Measurements from ENCODE around the gene TNFAIP8. TPM values are rescaled to one million over a fixed set of nuclear protein-coding genes. Genes with fewer than 3 reads are reported as not detected.

TNFAIP8 gene
- total RNA-seq, 1 donor from 2014 or later, result 25.9 TPM

DNA sequence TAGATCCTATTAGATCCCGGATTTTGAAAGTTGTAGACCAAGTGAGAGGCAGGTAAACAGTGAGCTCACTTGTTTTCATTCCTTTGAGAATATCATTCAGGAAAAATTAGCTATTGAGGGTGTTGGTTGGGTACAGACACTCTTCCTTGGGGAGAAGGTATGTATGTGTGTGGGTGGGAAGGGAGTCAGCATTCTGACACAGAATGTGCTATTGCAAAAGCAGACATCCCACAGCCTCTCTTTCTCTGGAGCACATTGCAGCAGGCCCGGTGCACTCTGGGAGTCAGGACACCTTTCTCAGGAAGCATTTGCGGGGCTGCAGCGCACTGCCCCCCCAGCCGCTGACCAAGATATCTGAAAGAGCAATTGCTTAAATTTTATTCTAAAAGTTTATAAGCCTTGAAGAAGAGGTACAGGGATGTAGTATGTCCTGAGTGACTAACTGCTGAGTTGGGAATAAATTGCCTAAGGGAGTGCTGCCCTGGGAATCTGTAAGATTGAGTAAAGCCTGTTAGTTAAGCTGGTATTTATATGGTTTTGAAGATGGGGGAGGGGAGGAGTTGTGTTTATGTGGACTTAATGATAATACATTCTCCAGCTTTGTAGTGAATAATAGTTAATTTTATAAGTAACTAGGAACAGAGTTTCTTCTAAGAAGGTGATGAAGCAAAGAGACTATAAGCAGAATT, 5.2 kb downstream of the TNFAIP8 start:
- FAIRE-seq (no peak), DNase-seq (ENCODE audit: low read depth) (peak; percentile 78)
- peaks cover 4% of the 10 kb centered on the region for H3K36me3 Mint-ChIP-seq (ENCODE audit: low read depth, unreplicated experiment)
- Histone ChIP-seq H4K20me1 (ENCODE audit: insufficient read depth, low read length) (peaks cover 20% of the 10 kb centered on the region), H3K4me2 (ENCODE audit: low read length) (peak overlapping the region; percentile 34), H3K9ac (ENCODE audit: low read length) (no peak overlapping the region), H3K4me1 (ENCODE audit: insufficient read depth, low read length) (peaks cover 18% of the 10 kb centered on the region), H2AFZ (ENCODE audit: low read depth, low read length) (no peak overlapping the region), H3K27ac (ENCODE audit: low read depth, low read length) (no peak overlapping the region), H3K79me2 (ENCODE audit: insufficient read depth, low read length) (peaks cover 33% of the 10 kb centered on the region), H3K9me3 (ENCODE audit: insufficient read depth, low read depth, low read length) (no peaks in the 10 kb centered on the region), H3K36me3 (ENCODE audit: insufficient read depth, low read length) (no peaks in the 10 kb centered on the region), H3K4me3 (ENCODE audit: insufficient read depth, low read depth, low read length) (no peak overlapping the region), H3K27me3 (ENCODE audit: insufficient read depth, low read length) (no peaks in the 10 kb centered on the region)
- no peak for TF ChIP-seq EZH2 (IDR thresholded peaks at IDR 0.05; ENCODE audit: insufficient read depth, low read length)
- TF ChIP-seq, protein P1, sequence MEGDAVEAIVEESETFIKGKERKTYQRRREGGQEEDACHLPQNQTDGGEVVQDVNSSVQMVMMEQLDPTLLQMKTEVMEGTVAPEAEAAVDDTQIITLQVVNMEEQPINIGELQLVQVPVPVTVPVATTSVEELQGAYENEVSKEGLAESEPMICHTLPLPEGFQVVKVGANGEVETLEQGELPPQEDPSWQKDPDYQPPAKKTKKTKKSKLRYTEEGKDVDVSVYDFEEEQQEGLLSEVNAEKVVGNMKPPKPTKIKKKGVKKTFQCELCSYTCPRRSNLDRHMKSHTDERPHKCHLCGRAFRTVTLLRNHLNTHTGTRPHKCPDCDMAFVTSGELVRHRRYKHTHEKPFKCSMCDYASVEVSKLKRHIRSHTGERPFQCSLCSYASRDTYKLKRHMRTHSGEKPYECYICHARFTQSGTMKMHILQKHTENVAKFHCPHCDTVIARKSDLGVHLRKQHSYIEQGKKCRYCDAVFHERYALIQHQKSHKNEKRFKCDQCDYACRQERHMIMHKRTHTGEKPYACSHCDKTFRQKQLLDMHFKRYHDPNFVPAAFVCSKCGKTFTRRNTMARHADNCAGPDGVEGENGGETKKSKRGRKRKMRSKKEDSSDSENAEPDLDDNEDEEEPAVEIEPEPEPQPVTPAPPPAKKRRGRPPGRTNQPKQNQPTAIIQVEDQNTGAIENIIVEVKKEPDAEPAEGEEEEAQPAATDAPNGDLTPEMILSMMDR (IDR thresholded peaks at IDR 0.05; ENCODE audit: insufficient read depth, low read depth, low read length), result no peak
- H3K27ac Mint-ChIP-seq (ENCODE audit: unreplicated experiment), result peak overlapping the region; percentile 55
- no peaks in the 10 kb centered on the region for H3K27me3 Mint-ChIP-seq (ENCODE audit: low read depth, unreplicated experiment)
- H3K4me1 Mint-ChIP-seq (ENCODE audit: low read depth, unreplicated experiment), result peaks cover 61% of the 10 kb centered on the region
- no peaks in the 10 kb centered on the region for H3K9me3 Mint-ChIP-seq (ENCODE audit: unreplicated experiment)
- peak overlapping the region; percentile 45 for H3K4me3 Mint-ChIP-seq (ENCODE audit: unreplicated experiment)

DNA sequence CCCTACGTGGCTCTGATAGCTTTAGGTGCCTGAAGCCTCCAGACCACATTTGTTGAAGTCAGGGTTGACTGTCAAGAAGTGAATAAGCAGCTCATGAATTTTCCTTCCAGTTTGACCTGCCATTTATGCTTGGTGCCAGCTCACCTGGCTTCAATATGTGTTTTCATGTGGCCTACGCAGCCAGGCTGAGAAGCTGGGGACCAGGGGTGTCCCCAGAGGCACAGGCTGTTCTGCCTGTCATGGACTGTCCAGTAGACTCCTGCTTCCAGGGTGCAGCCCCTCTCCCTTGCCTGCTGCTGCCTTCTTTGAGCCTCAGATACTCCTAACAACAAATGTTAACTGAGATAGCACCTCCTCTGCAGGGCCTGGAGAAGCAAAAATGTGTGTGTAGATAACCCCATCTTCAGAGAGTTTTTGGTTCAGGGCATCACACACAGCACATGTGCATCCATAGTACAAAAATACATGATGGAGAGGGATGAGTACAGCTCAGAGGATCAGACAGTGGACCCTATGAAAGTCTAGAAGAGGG, 5.8 kb downstream of the TNFAIP8 start:
- Histone ChIP-seq H4K20me1 (ENCODE audit: insufficient read depth, low read length) (peaks cover 20% of the 10 kb centered on the region), H3K9me3 (ENCODE audit: insufficient read depth, low read depth, low read length) (no peaks in the 10 kb centered on the region), H3K4me3 (ENCODE audit: insufficient read depth, low read depth, low read length) (no peak overlapping the region), H3K79me2 (ENCODE audit: insufficient read depth, low read length) (peaks cover 33% of the 10 kb centered on the region), H2AFZ (ENCODE audit: low read depth, low read length) (no peak overlapping the region), H3K4me1 (ENCODE audit: insufficient read depth, low read length) (peaks cover 18% of the 10 kb centered on the region), H3K27me3 (ENCODE audit: insufficient read depth, low read length) (no peaks in the 10 kb centered on the region), H3K4me2 (ENCODE audit: low read length) (no peak overlapping the region), H3K9ac (ENCODE audit: low read length) (no peak overlapping the region), H3K27ac (ENCODE audit: low read depth, low read length) (no peak overlapping the region), H3K36me3 (ENCODE audit: insufficient read depth, low read length) (no peaks in the 10 kb centered on the region)
- peaks cover 4% of the 10 kb centered on the region for H3K36me3 Mint-ChIP-seq (ENCODE audit: low read depth, unreplicated experiment)
- TF ChIP-seq, protein P1 (IDR thresholded peaks at IDR 0.05; ENCODE audit: insufficient read depth, low read depth, low read length), result no peak
- no peak for TF ChIP-seq EZH2 (IDR thresholded peaks at IDR 0.05; ENCODE audit: insufficient read depth, low read length)
- FAIRE-seq, result no peak
- no peaks in the 10 kb centered on the region for H3K9me3 Mint-ChIP-seq (ENCODE audit: unreplicated experiment)
- no peaks in the 10 kb centered on the region for H3K27me3 Mint-ChIP-seq (ENCODE audit: low read depth, unreplicated experiment)
- H3K27ac Mint-ChIP-seq (ENCODE audit: unreplicated experiment), result peak overlapping the region; percentile 85
- peak overlapping the region; percentile 45 for H3K4me3 Mint-ChIP-seq (ENCODE audit: unreplicated experiment)
- H3K4me1 Mint-ChIP-seq (ENCODE audit: low read depth, unreplicated experiment), result peaks cover 64% of the 10 kb centered on the region
- DNase-seq (ENCODE audit: low read depth), result no peak

DNA sequence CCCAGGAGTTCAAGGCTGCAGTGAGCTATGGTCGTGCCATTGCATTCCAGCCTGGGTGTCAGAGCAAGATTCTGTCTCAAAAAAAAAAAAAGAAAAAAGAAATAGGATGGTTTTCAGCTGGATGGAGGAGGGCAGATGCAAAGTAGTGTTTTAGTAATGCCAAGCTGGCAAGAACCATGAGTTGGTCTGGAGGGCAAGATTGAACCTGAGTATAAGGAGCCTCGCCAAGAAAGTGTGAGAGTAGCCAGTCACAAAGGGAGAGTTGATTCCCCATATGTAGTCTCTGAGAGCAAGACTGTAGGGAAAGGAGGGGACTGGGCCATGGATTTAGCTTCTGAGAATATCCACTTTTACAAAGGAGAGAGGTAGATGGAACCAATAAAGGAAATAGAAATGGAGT, 6.9 kb downstream of the TNFAIP8 start:
- Histone ChIP-seq H4K20me1 (ENCODE audit: insufficient read depth, low read length) (peaks cover 20% of the 10 kb centered on the region), H3K4me1 (ENCODE audit: insufficient read depth, low read length) (peaks cover 13% of the 10 kb centered on the region), H3K4me2 (ENCODE audit: low read length) (no peak overlapping the region), H3K36me3 (ENCODE audit: insufficient read depth, low read length) (no peaks in the 10 kb centered on the region), H2AFZ (ENCODE audit: low read depth, low read length) (no peak overlapping the region), H3K4me3 (ENCODE audit: insufficient read depth, low read depth, low read length) (no peak overlapping the region), H3K9me3 (ENCODE audit: insufficient read depth, low read depth, low read length) (no peaks in the 10 kb centered on the region), H3K9ac (ENCODE audit: low read length) (no peak overlapping the region), H3K27ac (ENCODE audit: low read depth, low read length) (no peak overlapping the region), H3K79me2 (ENCODE audit: insufficient read depth, low read length) (peaks cover 31% of the 10 kb centered on the region), H3K27me3 (ENCODE audit: insufficient read depth, low read length) (no peaks in the 10 kb centered on the region)
- FAIRE-seq (no peak), DNase-seq (ENCODE audit: low read depth) (no peak)
- H3K36me3 Mint-ChIP-seq (ENCODE audit: low read depth, unreplicated experiment), result peaks cover 4% of the 10 kb centered on the region
- H3K27ac Mint-ChIP-seq (ENCODE audit: unreplicated experiment), result no peak overlapping the region
- TF ChIP-seq, protein P1 (IDR thresholded peaks at IDR 0.05; ENCODE audit: insufficient read depth, low read depth, low read length), result no peak
- TF ChIP-seq EZH2 (IDR thresholded peaks at IDR 0.05; ENCODE audit: insufficient read depth, low read length), result no peak
- no peaks in the 10 kb centered on the region for H3K27me3 Mint-ChIP-seq (ENCODE audit: low read depth, unreplicated experiment)
- H3K4me1 Mint-ChIP-seq (ENCODE audit: low read depth, unreplicated experiment), result peaks cover 60% of the 10 kb centered on the region
- no peaks in the 10 kb centered on the region for H3K9me3 Mint-ChIP-seq (ENCODE audit: unreplicated experiment)
- H3K4me3 Mint-ChIP-seq (ENCODE audit: unreplicated experiment), result no peak overlapping the region
